GM21723 (cell line): ENCODE results near the gene SIAH2.

Experiments
- ATAC-seq: cut with Tn5 transposase; IDR thresholded peaks from one replicate; pipeline ENCODE4 v1.9.1; 2021; ENCODE audit warnings: mild to moderate bottlenecking, moderate library complexity; ENCODE audit not compliant: unreplicated experiment

SIAH2 gene

DNA sequence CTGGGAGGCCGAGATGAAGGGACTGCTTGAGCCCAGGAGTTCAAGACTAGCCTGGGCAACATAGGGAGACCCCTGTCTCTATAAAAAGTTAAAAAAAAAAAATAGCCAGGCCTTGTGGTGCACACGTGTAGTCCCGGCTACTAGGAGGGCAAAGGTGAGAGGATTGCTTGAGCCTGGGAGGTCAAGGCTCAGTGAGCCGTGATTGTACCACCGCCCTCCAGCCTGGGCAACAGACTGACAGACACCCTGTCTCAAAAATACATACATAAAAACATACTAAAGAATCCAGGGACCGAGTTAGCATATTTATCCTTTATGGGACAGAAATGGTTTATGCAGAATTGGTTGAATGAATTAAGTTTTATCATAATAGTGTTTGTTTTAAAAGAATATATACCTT, 13.7 kb downstream of the SIAH2 start:
- no peak for ATAC-seq

DNA sequence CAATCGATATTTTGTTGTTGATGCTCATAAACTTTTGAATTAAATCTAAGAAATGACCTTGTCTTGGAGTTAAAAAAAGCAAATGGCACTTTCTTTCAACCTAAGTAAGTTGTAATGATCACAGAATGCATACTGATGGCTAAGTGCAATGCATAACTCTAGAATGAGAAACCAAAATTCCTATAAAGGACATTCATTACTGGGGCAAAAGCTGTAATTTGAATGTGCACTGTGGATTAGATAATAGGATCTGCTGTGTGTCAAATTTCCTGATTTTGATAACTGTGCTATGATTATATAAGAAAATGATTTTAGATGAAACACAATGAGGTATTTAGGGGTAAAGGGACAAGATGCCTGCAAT, 14.3 kb downstream of the SIAH2 start:
- no peak for ATAC-seq

DNA sequence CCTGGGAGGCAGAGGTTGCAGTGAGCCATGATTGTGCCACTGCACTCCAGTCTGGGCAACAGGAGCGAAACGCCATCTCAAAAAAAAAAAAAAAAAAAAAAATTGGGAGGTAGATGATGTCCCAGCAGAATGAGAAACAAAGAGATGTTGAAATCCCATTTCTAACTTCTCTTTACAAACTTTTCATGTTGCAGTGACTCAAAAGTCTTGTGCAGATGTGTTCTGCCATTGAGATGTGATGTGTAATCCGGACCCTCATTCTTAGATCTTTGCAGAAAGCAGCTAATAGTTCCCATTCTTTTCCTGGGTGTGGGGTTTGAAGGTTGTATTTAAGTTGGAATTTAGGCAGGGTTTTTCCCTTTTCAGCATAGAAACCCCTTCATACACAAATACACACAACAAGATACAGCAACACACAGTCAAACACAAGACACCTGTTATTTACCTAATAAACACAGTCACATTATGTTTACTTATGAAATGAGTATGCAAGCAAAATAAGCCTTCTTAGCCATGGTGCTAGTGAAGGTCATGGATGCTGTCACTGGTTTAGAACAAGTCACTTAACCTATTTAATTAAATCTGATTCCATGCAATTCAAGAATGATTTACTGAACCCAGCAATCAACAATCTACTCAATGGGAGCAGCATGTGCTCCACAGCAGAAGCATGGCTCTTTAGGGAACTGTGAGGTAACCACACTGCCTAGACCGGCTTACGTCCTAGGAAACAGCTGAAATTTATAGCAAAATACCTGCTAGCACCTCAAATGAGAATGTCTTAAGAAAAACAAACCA, 14.9 kb downstream of the SIAH2 start:
- no peak for ATAC-seq

DNA sequence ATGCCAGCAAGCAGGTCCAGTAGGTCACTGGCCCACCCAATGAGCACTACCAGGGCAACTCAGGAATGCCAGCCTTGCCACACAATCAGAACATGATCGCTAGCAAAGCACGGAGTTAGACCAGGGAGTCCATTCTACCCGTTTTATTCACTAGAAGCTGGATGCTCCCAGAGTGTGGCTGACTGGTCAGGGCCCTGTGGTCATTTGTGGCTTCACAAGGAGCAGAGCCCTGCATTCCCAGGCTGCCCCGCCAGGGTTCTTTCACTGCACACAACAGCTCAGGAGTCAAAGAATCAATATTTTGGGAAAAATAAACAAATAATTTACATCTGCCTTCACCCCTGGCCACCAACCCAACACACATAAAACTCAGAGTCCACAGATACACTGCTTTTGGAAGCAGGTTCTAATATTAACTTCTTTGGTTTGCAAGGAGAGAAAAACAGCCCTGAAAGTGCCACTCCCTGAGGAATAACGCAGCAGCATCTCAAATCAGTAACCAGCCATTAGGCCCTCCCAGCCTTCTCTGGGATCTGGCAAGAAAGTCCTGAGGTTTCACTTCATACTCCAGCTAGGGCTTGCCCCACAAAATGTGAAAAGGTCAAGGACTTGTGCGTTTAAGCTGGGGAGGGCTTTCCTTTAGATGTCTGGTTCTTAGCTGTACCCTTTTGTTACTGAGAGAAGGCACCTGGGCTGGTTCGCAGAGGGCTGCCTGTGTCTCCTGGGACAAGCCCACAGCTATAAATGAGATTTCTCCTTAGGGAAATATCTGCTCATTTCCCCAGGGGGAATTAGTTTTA, 16.0 kb downstream of the SIAH2 start:
- no peak for ATAC-seq

DNA sequence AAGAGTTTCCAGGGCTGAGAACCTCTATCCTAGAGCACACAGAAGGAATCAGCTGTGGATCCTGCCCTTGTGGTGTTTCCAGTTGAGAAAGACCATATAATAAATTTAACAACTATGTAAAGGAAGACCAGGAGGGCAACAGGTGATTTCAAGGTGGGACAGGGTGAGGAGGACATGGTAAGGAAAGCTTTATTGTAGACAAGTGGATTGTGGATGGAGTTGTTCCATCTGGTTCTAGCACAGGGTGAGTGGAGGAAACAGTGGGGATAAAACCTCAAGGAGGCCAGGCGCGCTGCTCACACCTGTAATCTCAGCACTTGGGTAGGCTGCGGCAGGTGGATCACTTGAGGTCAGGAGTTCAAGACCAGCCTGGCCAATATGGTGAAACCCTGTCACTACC, 17.1 kb downstream of the SIAH2 start:
- no peak for ATAC-seq

DNA sequence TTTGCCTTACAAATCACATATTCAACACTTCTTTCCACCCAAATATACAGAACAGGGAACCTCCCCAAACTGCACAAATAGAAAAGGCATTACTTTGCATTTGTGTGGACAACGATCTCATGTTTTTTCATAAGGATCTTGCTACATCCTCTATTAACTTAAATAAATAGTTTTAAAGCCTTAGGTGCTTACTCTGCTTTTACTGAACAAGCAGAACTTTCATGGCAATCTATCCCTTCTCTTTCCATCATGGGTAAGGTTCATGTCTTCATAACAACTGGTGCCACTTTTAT, 18.1 kb downstream of the SIAH2 start:
- no peak for ATAC-seq

DNA sequence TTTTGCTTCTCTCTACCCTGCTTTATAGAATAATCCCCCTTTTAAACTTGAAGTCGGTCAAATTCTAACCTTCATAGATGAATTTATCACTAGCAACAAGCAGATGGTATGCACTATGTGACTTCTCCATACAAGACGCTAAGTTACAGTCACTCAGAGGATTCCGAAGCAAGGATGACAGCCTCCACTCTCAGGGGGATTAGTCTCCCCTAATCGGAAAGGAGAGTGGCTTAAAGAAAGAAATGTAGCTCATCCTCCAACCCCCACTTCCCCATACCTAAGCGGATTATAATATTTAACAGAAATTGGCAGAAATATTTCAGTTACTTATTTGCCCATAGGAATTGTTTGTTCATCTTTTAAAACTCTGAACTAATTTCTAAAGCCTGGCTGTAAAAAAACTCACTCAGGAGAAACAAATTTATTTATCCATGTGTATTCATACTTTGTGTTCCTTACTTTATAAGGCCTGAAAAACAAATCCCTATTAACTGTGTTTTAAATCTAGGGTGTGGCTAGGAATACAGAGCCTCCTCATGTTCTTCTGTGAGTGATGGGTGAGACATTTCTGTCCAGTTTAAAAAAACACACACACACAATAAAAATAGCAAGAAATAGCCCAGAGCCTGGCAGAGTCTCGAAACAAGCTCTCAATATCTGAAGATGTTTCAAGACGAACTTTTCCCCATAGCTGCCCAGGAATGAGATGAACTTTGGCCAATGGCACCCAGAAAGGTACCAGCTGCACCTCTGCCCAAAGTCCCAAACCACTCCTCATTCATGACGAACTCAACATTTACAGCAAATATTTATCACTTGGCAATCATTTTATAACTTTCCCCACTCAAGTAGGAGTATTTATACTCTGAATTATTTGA, 18.7 kb downstream of the SIAH2 start:
- ATAC-seq: no peak

DNA sequence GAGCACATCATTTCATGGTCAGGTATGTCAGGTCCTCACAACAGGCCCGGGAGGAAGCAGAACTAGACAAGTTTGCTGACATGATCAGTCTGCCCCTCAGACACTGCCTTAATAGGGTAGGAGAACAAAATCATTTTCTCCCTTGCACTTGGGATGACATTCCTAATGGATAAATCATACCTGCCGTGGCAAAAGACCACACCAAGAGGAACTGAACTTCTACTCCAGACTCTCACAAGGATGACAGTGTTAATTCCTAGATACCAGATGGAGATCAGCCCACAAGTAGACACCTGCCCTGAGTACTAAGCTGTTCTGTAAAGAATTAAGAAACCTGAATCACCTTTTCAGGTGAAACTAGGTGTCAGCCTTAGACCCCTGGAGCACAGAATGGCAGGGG, 19.5 kb downstream of the SIAH2 start:
- no peak for ATAC-seq

DNA sequence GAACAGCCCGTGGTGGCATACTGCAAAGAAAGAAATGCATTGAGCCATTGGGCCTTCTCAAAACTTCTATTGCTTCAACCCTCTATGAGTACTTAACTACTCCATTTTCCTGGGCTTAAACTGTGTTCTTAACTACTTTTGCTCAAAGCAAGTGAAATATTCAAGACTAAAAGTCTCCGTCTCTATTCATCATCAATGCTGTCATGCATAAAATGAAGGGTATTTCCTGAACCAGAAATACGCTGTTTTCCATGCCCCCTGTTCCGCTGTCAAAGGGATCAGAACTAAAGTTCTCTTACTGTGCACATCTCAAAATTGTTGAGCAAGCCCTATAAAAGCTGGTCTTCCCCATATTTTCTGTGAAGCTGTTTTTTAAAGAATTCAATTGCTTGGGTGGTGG, 20.3 kb downstream of the SIAH2 start:
- no peak for ATAC-seq

DNA sequence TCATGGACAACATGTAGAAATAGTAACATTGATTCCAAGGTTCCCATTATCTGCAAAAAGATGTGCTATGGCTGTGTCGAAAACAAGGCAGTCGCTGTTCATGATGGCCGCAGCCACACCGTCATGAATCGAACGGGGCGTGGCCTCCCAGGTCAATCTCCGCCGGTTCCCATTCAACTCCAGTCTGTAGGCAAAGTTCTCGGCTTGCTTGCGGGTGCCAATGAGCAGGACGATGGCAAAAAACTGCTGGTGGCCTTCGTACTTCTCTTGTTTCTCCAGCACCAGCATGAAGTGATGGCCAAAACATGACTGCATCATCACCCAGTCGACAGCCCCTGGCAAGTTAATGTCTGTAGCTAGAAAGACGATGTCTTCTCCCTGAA, 20.8 kb downstream of the SIAH2 start:
- ATAC-seq: no peak

DNA sequence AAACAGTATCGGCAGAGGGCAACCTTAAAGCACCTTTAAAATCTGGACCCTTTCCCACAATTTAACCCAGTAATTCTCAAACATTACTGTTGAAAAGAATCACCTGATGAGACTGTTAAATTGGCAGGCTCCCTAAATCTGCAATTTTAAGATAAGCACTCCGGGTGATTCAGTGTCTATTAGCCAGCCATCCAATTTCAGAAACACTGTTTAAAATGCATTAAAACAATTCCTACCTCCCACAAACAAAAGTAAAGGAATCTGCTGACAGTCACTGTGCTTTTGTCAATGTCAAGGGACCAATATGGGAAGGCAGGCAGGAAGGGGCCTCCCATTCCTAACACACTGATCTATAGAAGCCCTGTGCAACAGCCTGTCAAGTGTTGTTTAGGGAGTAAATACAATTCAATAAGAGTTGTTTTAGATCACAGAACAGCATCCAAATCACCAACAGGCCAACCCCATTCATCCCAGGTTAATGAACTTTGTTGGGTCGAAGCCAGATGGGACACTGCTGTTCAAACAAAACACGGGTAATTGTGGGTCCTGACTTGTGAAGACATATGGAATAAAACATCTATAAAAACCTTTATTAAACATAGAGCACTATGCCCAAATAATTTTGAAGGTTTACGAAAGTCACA, 21.4 kb downstream of the SIAH2 start:
- ATAC-seq: no peak

DNA sequence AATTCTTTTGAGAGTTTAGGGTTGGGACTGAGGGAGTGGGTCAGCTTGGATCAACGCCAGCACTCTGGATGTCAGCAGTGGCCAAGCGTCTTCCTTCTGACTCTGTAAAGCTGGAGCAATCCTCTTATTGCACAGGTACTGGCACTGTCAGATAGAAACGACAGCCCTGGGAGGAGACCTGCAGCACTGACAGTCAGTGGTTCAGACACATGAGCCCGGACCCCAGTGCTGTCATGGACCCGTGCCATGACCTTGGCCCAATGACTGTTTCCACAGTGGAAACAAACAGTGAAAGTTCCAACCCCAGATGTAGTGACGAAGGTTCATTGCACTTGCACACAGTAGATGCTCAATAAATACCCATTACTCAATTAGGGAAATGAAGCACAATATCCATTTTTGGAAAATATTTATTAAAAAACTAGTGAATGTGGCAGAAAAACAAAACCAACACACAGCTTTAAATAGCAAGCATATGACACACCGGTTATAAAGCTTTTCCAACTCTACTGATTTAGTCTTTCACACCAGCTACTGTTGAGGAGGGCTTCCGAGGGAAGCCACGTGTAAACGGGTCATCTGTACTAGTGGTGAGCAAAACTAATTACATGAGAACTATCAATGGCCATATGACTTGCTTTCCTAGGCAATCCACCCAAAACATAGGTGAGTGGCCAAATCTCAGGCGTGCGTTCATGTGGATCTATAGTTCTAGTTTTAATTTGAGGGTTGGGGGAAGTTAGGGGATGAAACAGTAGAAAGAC, 22.1 kb downstream of the SIAH2 start:
- ATAC-seq: no peak

DNA sequence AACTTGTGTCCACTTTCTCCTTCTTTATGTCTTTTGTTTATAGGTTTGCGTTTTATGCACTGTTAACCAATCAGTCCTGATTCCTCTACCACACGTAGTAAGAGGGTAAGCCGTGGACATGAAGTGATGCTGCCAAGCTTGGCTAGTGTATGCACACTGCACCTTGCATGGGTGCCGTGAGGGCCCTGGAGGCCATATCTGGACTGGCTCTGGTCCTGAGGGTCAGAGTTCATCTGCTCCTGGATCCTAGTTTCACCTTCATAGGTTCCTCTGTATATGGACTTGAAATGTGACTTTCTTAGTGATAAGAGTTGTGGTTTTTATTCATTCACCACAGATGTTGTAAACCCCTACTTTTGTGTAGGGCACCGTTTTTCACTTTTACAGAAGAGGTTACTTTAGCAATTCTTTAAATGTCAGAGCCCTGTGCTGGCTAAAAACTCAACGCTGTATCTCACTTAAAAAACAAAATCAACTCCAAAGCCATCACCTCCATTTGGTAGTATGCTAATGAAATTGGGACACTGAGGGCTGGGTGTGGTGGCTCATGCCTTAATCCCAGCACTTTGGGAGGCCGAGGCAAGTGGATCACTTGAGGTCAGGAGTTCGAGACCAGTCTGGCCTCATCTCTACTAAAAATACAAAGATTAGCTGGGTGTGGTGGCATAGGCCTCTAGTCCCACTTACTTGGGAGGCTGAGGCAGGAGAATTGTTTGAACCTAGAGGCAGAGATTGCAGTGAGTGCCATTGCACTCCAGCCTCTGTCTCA, 22.9 kb downstream of the SIAH2 start:
- ATAC-seq: peak; percentile 38

DNA sequence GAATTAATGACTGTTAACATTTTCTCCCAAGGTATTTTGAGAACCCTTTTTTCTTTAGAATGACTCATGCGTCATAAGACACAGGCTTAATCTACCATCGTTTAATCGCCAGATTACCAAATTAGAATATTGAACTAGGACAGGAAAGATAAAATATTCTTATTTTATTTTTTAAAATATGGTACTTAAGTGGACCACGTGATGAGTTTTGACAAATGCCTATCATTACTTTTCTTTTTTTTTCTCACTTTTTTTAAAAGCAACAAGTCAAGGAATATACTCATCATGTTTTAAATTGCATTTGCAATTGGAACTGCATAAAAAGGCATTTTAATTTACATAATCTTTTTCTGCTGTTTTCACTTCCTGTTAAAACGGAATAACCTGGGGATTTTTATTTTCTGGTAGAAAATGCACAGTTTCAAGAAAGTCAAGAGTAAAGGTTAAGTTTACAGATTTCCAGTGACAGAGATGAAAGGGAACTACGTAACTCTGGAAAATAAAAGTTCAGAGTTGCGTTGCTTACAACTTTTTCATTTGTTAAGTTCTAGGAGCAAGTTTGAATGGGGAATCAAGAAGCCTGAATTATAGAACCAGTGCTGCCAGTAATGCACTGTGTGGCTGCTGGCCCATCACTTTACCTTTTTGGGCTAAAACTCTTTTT, 23.6 kb downstream of the SIAH2 start:
- peak; percentile 49 for ATAC-seq

DNA sequence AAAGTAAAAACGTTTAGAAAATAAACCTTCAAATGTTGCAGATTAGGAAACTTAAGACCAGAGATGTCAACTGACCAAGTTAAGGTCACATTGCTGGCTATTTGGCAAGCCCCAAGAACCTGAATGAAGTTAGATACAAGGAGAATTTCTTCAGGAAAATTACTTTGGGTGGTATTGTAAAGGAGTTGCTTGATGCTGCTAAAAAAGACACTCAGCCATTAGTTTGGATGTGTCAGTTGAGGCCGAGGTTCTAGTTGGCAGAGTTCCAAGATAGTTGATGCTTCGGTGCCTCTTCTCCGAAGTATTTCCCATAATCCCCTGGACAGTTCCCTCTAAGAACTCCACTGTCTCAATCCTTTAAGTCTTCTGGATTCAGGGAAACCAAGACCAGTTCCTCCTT, 24.3 kb downstream of the SIAH2 start:
- ATAC-seq: no peak

DNA sequence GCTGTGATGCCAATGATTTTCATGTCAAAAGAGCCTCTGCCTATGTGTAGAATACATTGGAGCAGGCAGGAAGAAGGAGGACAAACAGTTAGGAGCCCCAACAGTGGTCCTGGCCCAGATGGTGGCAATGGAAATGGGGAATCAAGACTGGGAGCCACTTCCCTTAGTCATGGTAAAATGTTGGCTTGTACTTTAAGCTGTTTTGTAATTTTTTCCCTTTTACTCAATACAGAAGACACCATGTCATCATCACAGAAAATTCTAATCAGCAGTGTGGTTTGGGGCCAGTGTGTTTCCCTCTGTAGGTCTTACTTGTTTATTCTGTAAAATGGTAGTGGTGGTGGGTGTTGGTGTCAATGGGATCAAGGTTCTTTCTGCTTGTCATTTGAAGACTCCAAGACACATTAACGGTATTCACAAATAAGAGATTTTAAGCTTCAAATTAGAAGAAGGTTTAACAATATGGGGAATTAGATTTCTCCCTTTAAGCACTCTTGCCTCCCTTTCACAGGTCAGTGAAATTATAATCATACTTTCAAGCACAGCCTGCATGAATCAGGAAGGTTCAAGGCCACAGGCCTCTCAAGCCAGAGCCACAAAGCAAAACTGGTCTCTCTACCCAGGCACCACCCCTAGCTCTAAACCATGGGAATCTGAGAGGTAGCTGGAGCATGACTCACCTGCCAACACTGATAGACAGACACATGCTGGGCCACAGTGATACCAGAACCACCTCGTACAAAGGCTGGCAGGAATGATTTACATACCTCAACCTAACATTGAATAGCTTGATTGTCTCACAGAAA, 24.9 kb downstream of the SIAH2 start:
- peak; percentile 29 for ATAC-seq

DNA sequence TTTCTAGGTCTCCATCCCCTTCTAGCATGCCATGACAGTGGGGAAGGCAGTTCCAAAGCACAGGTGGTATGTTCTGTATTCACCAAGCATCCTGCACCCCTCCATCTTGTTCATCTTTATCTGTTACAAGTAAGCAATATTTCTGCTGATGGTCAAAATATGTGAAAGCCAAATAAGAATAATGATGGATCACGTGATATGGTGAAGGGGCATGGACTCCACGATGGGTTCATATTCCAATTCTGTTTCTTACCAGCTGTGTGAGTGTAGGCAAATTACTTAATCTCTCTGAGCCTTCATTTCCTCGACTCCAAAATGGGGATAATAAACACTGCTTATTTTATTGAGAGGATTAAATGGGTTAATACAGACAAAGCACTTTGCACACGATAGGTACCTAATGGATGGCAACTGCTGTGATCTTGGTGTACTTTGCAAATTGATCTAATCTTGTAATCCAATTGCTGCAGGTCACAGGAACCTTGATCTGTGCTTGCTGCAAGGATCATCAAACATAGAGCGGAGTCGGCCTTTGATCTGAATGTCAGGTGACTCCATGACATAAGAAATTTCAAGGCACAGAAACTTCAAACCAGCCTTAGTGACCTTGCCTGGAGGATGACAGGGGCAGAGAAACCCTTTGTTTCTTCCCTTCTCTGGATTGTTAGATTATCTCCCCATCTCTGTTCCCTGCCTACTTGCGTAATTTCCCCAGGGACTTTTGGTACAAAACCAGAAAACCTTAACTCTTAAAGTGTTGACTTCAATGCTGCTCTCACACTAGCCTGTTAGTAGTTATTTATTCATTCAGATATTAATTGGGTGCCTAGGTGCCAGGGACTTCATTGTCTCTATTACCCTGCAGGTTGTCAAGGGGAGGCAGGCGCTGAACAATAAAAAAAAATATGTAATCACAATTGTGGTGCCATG, 25.8 kb downstream of the SIAH2 start:
- no peak for ATAC-seq
